ENCODE results near the gene SLC25A6.
"Not testable (repeated sequence)": the region's sequence is repeated elsewhere in the genome, so short reads cannot be mapped to it uniquely, and the experiment has no call there.

The SLC25A6 gene

DNA sequence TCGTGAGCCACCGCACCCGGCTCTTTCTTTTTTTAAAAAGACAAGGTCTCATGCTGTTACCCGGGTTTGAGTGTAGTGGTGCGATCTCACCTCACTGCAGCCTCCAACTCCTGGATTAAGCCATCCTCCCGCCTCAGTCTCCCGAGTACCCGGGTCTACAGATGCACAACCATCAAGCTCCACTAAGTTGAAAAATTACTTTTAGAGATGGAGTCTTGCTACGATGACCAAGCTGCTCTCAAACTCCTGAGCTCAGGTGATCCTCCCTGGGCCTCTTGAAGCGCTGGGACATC is 2.0 kb downstream of the SLC25A6 start:
- no peak for DNase-seq
- no peak for ATAC-seq

DNA sequence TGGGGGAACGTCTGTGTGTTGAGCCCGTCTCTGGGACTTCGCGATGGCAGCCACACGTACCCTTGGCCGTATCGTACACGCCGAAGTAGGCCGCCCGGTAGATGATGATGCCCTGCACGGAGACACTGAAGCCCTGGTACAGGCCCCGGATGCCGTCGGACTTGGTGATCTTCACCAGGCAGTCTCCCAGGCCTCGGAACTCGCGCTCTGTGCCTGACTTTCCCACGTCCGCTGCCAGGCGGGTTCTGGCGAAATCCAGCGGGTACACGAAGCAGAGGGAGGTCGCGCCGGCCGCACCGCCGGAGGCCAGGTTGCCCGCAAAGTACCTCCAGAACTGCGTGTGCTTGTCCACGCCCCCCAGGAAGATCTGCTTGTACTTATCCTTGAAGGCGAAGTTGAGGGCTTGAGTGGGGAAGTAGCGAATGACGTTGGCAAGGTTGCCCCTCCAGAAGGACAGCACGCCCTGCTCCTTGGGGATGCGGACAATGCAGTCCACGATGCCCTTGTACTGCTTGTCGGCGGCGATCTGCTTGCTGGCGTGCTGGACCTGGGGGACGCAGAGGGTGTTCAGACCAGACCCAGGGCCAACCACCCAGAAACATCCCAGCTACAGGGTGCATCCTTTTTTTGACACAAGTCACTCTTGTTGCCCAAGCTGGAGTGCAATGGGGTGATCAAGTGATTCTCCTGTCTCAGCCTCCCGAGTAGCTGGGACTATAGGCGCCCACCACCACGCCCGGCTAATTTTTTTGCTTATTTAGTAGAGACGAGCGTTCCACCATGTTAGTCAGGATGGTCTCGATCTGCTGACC is 2.5 kb downstream of the SLC25A6 start:
- ATAC-seq (no peak), DNase-seq (no peak)

DNA sequence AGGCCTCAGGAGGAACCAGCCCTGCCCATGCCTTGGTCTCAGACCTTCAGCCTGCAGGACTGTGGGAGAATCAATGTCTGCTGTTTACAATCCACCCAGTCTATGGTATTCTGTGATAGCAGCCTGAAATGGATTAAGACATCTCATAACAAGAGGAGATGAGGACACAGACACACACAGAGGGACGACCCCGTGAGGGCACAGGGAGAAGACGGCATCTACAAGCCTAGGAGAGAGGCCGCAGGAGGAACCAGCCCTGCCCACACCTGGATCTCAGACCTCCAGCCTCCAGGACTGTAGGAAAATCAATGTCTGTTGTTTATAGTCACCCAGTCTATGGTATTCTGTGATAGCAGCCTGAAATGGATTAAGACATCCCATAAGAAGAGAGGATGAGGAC is 3.3 kb downstream of the SLC25A6 start:
- DNase-seq (no peak), ATAC-seq (no peak)

DNA sequence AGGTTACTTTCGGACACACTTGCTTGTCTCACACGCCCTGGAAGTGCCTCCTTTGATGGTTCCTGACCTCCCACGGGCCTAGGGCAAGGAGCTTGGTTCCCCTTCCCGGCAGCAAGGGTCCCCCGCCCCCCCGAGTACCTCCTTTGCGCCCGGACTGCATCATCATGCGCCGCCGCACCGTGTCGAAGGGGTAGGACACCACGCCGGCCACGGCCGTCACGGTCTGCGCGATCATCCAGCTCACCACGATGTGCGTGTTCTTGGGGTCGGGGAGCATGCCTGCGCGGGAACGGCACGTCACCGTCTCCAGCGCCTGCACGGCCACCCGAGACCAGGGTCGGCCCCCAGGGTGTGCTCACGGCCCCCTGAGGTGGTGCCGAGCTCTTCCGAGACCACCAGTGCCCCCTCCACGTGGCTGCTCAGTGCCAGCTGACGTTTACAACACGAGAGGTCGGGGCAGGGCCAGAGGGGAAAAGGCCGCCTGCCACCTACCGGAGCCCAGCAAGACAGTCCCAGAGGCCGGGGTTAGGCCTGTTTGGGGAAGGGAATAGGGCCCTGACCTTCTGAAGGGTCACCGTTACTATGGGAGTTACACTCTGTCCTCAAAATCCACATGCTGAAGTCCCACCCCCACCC is 4.7 kb downstream of the SLC25A6 start:
- no peak for ATAC-seq
- DNase-seq = no peak

DNA sequence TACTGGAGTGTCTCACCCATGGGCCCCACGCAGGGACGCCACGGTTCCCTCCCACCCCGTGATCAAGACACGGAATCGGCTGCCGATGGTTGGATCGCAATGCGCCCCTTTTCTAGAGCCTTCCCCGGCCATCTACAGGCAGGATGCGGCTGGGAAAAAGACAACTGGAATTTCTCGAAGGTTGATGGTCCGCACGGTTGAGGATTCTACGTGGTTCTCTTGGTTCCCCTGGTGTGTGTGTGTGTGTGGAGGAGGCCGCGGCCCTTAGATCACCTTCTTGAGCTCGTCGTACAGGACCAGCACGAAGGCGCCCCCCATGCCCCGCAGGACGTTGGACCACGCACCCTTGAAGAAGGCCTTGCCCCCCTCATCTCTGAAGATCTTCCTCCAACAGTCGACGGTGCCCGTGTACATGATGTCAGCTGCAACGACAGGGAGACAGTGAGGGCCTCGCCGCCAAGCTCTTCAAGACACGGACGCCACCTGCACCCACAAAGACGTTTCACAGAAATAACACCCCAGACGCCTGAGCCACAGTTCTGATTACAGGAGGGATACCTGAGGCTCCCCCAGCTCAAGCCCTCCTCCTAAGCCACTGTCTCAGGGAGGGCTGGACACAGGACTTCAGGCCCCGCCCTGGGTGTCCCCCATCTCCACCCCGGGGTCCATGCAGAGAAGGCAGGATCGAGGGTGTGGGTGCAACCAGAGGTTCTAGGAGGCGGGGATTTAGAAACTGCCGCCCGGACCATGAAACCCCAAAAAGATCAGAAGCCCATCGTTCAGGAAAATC is 5.4 kb downstream of the SLC25A6 start:
- ATAC-seq = no peak
- no peak for DNase-seq

DNA sequence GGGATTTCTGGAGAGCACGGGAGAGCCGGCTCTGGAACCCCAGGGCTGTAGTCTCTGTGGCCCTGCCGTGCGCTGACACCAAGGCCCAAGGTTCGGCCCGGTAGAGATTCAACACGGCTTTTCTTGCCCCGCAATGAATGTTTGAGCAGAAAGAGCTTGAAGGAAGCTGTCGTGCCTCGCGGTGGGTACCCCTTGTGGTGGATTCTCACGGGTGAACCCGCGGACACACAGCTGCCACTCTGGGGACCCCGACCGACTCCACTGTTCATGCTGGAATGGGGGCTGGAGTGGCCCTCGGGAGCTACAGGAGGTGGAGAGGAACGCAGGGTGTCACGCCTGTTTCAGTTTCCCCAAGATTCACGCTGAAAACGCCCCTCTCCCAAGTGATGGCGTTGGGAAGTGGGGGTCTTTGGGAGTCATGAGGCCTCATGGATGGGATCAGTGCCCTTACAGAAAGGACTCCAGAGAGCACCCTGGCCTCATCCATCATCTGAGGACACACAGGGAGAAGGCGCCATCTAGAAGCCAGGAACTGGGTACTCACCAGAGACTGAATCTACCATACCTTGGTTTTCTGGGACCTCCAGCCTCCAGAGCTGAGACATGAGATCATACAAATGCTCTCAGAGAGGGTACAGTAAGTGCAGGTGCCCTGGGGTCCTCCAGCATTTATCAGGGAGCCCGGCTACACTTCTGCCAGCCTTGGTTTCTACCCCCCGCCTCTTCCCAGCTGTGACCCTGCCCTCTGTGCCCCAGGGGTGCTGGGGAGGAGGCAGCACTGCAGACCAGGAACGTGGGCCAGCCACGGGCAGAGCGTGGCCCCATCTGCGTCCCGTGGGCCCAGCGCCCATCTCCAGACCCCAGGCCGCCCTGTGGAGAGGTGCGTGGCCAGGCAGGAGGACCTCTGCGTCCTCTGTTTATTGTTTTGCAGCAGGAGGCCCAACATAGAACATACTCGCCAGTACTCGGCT is 6.4 kb downstream of the SLC25A6 start:
- ATAC-seq = no peak
- peak; percentile 16 for DNase-seq

DNA sequence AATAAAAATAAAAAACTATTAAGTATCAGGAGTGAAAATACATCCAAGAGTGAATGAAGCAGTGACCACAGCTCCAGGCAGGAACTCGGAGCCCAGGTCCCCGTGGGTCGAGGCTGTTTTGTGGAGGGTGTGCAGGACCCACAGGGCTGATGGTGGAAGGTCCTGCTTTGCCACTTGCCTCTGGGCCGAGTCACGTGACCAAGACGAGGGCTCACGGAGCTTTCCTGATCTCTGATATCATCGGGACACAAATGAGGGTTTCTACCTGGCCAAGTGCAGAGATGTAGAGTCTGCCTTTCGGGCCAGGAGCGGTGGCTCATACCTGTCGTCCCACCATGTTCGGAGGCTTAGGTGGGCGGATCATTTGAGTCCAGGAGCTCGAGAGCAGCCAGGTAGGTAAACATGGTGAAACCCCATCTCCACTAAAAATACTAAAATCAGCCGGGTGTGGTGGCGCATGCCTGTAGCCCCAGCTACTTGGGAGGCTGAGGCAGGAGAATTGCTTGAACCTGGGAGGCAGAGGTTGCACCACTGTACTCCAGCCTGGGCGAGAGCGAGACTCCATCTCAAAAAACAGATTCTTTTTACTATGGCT is 7.2 kb downstream of the SLC25A6 start:
- ATAC-seq = no peak
- no peak for DNase-seq

DNA sequence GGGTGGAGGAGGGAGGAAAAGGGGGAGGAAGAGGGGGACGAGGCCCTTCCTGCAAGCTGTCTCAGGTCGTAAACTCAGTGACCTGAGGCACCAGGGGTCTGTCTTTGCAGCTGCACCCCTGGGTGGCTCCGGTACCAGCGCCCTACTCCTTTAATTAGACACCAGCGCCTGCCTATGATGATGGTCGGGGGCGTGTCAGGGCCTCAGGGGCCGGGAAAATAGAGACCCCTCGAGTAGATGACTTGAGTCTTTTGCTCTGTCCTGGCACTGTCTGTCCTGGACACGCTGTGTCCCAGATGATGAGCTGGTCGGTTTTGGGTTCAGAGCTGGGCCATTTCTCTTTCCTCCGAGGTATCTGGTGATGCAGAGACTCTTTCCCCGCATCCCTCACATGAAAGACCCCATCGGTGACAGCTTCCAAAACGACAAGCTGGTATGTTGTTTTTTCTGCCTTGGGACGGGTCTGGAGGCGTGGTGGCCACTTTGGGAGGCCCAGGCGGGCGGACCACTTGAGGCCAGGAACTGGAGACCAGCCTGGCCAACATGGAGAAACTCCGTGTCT is 11.2 kb downstream of the SLC25A6 start:
- no peak for ATAC-seq
- peak; percentile 15 for DNase-seq

DNA sequence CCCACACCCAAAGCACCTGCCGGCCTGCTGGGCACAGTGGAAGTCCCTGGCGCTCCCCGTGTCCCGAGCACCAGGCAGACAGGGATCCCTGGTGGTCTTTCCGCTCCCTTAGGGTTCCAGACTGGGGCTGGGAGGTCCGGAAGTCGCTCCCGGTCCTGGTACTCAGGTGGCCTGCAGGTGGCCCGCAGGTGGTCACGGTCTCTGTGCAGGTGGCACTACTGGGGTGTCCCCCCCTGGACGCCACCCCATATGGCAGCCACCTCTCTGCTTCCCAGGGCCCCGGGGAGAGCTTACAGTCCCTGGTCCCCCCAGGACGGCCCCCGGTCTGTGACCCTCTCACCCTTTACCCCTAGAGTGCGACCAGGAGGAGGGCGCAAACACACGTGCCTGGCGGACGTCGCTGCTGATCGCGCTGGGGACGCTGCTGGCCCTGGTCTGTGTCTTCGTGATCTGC is 13.6 kb downstream of the SLC25A6 start:
- DNase-seq (no peak), ATAC-seq (no peak)

DNA sequence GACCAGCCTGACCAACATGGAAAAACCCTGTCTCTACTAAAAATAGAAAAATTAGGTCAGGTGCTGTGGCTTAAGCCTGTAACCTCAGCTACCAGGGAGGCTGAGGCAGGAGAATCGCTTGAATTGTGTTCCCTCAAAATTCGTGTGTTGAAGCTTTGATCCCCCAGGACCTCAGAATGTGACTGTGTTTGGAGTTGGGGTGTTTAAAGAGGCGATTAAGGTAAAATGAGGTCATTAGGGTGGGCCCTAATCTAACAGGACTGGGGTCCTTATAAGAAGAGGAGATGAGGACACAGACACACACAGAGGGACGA is 23.6 kb downstream of the SLC25A6 start:
- no peak for DNase-seq
- ATAC-seq = peak; percentile 28

DNA sequence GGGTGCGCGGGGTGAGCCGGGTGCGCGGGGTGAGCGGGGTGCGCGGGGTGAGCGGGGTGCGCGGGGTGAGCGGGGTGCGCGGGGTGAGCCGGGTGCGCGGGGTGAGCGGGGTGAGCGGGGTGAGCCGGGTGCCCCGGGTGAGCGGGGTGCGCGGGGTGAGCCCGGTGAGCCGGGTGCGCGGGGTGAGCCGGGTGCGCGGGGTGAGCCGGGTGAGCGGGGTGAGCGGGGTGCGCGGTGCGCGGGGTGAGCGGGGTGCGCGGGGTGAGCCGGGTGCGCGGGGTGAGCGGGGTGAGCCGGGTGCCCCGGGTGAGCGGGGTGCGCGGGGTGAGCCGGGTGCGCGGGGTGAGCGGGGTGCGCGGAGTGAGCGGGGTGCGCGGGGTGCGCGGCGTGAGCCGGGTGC is 25.6 kb downstream of the SLC25A6 start:
- ATAC-seq, DNase-seq: not testable (repeated sequence)

DNA sequence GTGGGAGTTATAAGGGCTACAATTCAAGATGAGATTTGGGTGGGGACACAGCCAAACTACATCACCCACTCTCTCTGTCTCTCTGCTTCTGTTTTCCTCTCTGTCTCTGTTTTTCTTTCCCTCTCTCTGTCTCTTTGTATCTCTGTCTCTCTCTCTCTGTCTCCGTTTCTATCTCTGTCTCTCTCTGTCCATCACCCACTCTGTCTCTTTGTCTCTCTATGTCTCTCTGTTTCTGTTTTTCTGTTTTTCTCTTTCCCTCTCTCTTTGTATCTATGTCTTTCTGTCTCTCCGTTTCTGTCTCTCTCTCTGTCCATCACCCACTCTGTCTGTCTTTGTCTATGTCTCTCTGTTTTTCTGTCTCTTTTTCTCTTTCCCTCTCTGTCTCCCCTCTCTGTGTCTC is 30.0 kb downstream of the SLC25A6 start:
- no peak for ATAC-seq
- DNase-seq = no peak

DNA sequence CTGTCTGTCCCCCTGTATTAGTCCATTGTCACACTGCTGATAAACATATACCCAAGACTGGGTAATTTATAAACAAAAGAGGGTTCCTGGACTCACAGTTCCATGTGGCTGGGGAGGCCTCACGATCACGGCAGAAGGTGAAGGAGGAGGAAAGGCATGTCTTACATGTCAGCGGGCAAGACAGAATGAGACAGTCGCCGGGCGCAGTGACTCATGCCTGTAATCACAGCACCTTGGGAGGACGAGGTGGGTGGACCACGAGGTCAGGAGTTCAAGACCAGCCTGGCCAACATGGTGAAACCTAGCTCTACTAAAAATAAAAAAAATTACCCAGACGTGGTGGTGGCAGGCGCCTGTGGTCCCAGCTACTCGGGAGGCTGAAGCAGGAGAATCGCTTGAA is 30.6 kb downstream of the SLC25A6 start:
- ATAC-seq = no peak
- no peak for DNase-seq

DNA sequence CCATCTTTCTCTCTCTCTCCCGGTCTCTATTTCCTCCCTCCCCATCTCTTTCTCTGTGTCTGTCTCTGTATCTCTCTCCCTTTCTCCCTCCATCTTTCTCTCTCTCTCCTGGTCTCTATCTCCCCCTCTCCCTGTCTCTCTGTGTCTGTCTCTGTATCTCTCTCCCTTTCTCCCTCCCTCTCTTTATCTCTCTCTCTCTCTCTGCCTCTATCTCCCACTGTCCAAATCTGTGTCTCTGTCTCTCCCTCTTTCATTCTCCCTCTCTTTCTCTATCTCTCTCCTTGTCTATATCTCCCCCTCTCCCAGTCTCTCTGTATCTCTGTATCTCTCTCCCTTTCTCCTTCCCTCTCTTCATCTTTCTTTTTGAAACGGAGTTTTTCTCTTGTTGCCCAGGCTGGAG is 31.7 kb downstream of the SLC25A6 start:
- DNase-seq (no peak), ATAC-seq (no peak)

DNA sequence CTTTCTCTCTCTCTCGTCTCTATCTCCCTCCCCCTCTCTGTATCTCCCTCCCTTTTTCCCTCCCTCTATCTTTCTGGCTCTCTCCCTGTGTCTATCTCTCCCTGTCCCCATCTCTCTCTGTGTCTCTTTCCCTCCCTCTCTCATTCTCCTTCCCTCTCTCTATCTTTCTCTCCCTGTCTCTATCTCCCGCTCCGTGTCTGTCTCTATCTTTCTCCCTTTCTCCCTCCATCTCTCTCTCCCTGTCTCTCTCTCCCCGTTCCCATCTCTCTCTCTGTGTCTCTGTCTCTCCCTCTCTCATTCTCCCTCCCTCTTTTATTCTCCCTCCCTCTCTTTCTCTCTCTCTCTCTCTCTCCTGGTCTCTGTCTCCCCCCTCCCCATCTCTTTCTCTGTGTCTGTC is 32.4 kb downstream of the SLC25A6 start:
- no peak for DNase-seq
- ATAC-seq = no peak

DNA sequence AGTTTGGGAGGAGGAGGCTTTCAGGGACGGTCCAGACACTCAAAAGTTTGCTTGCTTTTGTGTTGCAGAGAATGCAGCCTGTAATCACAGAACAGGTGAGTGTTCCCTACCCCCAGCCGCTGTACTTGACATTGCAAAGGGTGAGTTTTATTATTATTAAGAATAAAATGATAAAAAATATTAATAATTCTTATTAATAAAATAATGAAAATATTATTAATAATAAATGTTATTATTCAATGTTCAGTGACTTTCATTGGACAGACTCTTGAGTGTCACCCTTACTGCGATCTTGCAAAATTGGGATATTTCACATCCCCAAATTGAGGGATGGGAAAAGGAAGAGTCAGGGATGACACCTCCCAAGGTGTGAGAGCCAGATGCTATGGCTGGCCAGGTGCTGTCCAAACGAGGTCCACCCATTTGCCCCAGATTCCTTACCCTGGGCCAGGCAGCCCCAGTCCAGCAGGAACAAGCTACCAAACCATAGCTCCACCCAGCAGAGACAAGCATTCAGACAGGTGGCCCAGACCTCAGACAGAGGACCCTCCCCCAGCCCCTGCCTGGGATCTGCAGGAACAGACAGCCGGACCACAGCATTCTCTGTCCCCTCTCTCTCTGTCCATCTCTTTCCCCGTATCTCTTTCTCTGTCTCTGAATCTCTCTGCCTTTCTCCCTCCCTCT is 33.0 kb downstream of the SLC25A6 start:
- ATAC-seq = no peak
- DNase-seq = no peak

DNA sequence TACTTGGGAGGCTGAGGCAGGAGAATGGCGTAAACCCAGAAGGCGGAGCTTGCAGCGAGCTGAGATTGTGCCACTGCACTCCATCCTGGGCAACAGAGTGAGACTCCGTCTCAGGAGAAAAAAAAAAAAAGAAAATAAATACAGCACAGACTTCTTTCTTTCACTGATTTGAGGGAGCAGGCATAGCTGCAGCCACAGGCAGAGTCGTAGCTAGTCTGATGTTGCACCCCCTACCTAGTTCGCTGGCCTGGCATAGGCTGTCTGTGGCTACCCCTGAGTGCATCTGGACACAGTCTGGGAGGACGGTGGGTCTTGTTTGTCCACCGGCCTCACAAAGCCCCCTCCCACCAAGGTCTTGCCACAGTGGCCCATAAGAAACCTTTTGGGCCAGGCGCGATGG is 33.9 kb downstream of the SLC25A6 start:
- DNase-seq = no peak
- ATAC-seq = no peak

DNA sequence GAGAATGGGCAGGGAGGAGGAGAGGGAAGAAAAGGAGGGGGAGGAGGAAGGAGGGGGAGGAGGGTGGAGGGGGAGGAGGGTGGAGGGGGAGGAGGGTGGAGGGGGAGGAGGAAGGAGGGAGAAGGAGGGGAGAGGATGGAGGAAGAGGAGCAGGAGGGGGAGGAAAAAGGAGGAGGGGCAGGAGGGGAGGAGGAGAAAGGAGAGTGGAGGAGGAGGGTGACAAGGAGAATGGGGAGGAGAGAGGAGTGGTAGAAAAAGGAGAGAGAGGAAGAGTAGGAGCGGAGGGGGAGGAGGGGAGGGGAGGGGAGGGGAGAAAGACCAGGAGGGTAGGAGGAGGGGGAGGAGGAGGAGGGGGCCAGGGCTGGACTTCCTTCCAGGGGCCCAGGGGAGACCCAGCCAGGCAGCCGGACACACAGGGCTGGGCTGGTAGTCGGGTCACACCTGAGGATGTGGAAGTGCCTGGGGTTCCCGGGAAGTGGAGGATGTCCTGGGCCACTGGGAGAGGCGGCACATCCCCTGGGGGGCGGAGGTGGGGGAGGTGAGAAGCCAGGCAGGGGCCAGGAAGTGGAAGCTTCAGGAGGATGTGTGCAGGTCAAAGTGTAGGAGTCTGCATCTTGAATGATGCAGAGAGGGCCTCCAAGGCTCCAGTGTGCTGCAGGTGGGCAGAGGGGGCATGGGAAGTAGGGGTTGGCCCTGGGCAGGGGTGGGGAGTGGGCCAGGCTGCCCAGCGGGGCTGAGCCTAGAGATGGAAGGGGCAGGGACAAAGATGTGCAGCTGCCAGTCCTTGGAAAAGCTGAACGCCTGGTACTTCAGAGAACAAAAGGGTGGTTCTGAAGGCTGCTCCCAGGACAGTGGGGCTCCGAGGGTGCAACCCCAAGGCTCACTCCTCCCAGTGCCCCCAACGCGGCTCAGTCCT is 36.5 kb downstream of the SLC25A6 start:
- DNase-seq (no peak), ATAC-seq (no peak)

DNA sequence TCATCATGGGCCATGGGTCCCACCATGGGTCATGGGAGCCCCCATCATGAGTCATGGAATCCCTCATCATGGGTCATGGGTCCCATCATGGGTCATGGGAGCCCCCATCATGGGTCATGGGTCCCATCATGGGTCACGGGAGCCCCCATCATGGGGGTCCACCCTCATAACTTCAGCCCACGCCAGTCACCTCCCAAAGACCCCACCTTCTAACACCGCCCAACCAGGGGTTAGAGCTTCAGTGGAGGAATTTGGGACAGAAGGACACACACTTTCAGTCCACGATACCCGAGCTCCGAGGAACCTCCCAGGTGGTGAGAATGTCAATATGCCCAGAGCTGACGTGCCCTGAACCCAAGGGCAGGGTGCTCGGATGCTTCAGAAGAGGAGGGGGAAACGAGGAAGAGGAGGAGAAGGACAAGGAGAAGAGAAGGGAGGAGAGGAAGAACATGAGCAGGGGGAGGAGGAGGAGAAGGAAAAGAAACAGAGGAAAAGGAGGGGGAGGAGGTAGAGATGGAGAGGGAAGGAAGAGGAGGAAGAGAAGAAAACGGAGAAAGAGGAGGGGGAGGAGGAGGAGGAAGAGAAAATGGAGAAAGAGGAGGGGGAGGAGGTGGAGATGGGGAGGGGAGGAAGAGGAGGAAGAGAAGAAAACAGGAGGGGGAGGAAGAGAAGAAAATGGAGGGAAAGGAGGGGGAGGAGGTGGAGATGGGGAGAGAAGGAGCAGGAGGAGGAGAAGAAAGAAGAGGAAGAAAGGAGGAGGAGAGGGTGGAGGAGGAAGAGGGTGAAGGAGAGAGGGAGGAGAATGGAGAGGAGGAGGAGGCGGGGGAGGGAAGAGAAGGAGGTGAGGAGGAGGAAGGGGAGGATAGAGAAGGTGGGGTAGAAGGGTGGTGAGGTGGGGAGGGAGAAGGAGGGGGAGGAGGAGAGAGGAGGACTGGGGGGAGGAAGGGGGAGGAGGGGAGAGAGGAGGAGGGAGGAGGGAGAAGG is 37.6 kb downstream of the SLC25A6 start:
- peak; percentile 6 for ATAC-seq

More for the DNA sequence above, 37.6 kb downstream of the SLC25A6 start:
- no peak for DNase-seq

Data from stimulated activated naive CD8-positive, alpha-beta T cell treated with anti-CD3 and anti-CD28 coated beads, Interleukin-15, Interleukin-2, amounts not matched to agents 100 U/mL and 50 U/mL, for 24 hours (primary cell).